Measurements from ENCODE around the gene C16orf95. TPM values are rescaled to one million over a fixed set of nuclear protein-coding genes. Genes with fewer than 3 reads are reported as not detected.

Gene C16orf95
- total RNA-seq, 3 donors from 2014 or later: 2.5 to 4.2 (median 3.0) TPM

GRCh38 chr16:87339086-87339723 lies 22.0 kb upstream of the C16orf95 start:
- no peak overlapping the region for H3K4me3 ChIP-seq
- H3K4me1 ChIP-seq (ENCODE audit: low read depth): no peaks in the 10 kb centered on the region
- H3K9me3 ChIP-seq: no peaks in the 10 kb centered on the region
- intact Hi-C loops (cut with DNase I, micrococcal nuclease): no loop called here
- ATAC-seq (no peak), DNase-seq (peak in 1 of 3 donors; percentile 46)
- no peak for TF ChIP-seq CTCF (IDR thresholded peaks at IDR 0.05)
- H3K36me3 ChIP-seq (ENCODE audit: low read depth): peaks cover 10% of the 10 kb centered on the region

- no peaks in the 10 kb centered on the region for H3K4me1 ChIP-seq (ENCODE audit: low read depth)
- no peaks in the 10 kb centered on the region for H3K9me3 ChIP-seq
- intact Hi-C loops (cut with DNase I, micrococcal nuclease): no loop called here
- no peak for TF ChIP-seq CTCF (IDR thresholded peaks at IDR 0.05)
- no peak overlapping the region for H3K4me3 ChIP-seq
- ATAC-seq: no peak
- peak in 1 of 3 donors; percentile 14 for DNase-seq
- peaks cover 10% of the 10 kb centered on the region for H3K36me3 ChIP-seq (ENCODE audit: low read depth)
Measured at GRCh38 chr16:87338155-87338765, 21.1 kb upstream of the C16orf95 start.

GRCh38 chr16:87337262-87337771 lies 20.1 kb upstream of the C16orf95 start:
- intact Hi-C loops (cut with DNase I, micrococcal nuclease): no loop called here
- ATAC-seq: no peak
- TF ChIP-seq CTCF (IDR thresholded peaks at IDR 0.05): no peak
- H3K4me1 ChIP-seq (ENCODE audit: low read depth): no peaks in the 10 kb centered on the region
- peaks cover 4% of the 10 kb centered on the region for H3K36me3 ChIP-seq (ENCODE audit: low read depth)
- no peaks in the 10 kb centered on the region for H3K9me3 ChIP-seq
- H3K4me3 ChIP-seq: no peak overlapping the region
- DNase-seq: no peak

- intact Hi-C loops (cut with DNase I, micrococcal nuclease): no loop called here
- TF ChIP-seq CTCF (IDR thresholded peaks at IDR 0.05): no peak
- Histone ChIP-seq H3K36me3 (ENCODE audit: low read depth) (peaks cover 4% of the 10 kb centered on the region), H3K4me1 (ENCODE audit: low read depth) (no peaks in the 10 kb centered on the region), H3K4me3 (no peak overlapping the region), H3K9me3 (no peaks in the 10 kb centered on the region)
- no peak for DNase-seq
- no peak for ATAC-seq
Measured at GRCh38 chr16:87336434-87337240, 19.4 kb upstream of the C16orf95 start.

- H3K9me3 ChIP-seq: no peaks in the 10 kb centered on the region
- no peak overlapping the region for H3K4me3 ChIP-seq
- no peaks in the 10 kb centered on the region for H3K4me1 ChIP-seq (ENCODE audit: low read depth)
- no peak for TF ChIP-seq CTCF (IDR thresholded peaks at IDR 0.05)
- DNase-seq (no peak), ATAC-seq (no peak)
- H3K36me3 ChIP-seq (ENCODE audit: low read depth): no peaks in the 10 kb centered on the region
- intact Hi-C loops (cut with DNase I, micrococcal nuclease): no loop called here
Measured at GRCh38 chr16:87335625-87336433, 18.6 kb upstream of the C16orf95 start.
